Muscle of leg (tissue), 11 donors: ENCODE measurements around the gene PCNT. TPM values are rescaled to one million over a fixed set of nuclear protein-coding genes. Genes with fewer than 3 reads are reported as not detected.

Experiments
- DNase-seq: peaks from one replicate; pipeline ENCODE4 v3.0.0; 2013
- H3K27ac ChIP-seq: one replicate; pipeline ENCODE4 v1.5.1; 2013; ENCODE audit warnings: mild to moderate bottlenecking, low read length, control low read depth
- H3K27me3 ChIP-seq: one replicate; pipeline ENCODE4 v1.6.1; 2013; ENCODE audit warnings: low read length; ENCODE audit not compliant: control insufficient read depth, insufficient read depth
- H3K36me3 ChIP-seq: one replicate; pipeline ENCODE4 v1.6.1; 2013; ENCODE audit warnings: low read length; ENCODE audit not compliant: control insufficient read depth, insufficient read depth
- H3K4me1 ChIP-seq: one replicate; pipeline ENCODE4 v1.6.1; 2013; ENCODE audit warnings: low read length; ENCODE audit not compliant: control insufficient read depth, insufficient read depth
- H3K4me3 ChIP-seq: one replicate; pipeline ENCODE4 v1.5.1; 2013; ENCODE audit warnings: low read length, control low read depth
- H3K9me3 ChIP-seq: replicated peaks from 2 replicates; pipeline ENCODE4 v1.6.1; 2013; ENCODE audit warnings: low read depth, low read length; ENCODE audit not compliant: control insufficient read depth
- WGBS: methylation state at CpG from one replicate; pipeline ENCODE4 v1.1.5; 2013; ENCODE audit warnings: missing lambda C conversion rate; ENCODE audit not compliant: insufficient coverage; 5-methylcytosine and 5-hydroxymethylcytosine counted together
- polyA plus RNA-seq, 8 donors: library from polyadenylated mRNA; unstranded; fragments of 120-200 nt; gene quantifications; one replicate each; pipeline versions ENCODE4 v1.2.1 to v1.2.3, GENCODE V29; 2013; ENCODE audit warnings: inconsistent platforms in 1 of 8, low replicate concordance in 1 of 8; ENCODE audit not compliant: insufficient read length in 8 of 8, insufficient read depth in 1 of 8
- total RNA-seq: library from RNA; stranded (reverse); fragments of 120-200 nt; gene quantifications from one replicate; pipeline ENCODE4 v1.2.4, GENCODE V29; 2013

Gene PCNT
- total and polyA plus RNA-seq, 9 donors: 28.3 to 57.7 (median 47.3) TPM

DNA sequence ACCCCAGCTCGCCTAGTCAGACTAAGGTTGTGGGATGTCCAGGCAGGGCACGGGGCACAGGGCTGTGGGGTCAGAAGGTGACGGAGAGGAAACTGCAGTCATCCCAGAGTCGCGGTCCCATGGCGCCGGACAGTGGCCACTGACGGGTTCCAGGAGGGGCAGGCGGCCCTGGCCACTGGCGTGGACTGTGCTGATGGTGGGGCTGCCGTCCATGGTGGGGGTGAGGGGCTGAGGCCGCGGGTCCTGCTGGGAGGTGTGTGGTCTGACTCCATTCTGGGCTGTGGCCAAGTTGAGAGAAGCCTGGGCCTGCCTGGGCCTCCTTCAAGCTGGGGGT is 32.0 kb downstream of the PCNT start:
- no peak overlapping the region for H3K4me3 ChIP-seq
- no peaks in the 10 kb centered on the region for H3K9me3 ChIP-seq
- H3K36me3 ChIP-seq: peaks cover 74% of the 10 kb centered on the region
- no peak overlapping the region for H3K27ac ChIP-seq
- no peaks in the 10 kb centered on the region for H3K4me1 ChIP-seq
- 86% methylated on average over 12 of the region's 13 CpGs for WGBS
- H3K27me3 ChIP-seq: no peaks in the 10 kb centered on the region
- no peak for DNase-seq

DNA sequence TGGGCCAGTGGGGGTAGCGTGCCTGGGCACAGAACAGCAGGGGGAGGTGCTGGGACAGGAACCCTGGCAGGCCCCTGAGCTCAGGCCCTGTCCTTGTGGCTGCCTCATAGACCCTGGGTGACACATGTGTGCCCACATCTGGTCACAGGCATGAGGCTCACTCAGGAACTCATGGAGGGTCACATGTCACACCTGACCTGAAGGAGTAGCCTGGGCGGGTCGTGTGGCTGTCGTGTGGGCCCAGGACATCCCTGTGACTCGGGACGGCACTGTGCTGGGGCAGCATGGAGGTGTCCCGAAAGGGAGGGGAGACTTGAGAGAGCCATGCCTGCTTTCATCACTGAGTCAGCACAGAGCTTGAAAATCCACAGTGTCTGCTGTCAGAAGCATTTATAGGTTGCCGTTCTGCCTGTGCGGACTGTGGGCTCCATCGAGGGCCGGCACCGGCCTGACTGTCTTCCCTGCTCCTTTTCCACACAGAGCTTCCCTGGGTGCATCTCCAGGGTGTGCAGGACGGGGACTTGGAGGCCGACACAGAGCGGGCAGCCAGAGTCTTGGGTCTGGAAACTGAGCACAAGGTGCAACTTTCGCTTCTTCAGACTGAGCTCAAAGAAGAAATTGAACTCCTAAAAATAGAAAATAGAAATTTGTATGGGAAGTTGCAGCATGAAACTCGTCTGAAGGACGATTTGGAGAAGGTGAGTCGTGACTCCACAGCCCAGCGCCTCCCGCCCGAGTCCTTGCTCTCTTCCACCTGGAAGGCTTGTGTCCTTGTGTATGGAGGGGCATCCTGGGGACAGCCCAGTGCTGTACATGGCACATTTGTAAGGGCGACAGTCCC is 32.8 kb downstream of the PCNT start:
- WGBS: 87% methylated on average over 19 of the region's 23 CpGs
- DNase-seq: no peak
- no peak overlapping the region for H3K4me3 ChIP-seq
- peaks cover 74% of the 10 kb centered on the region for H3K36me3 ChIP-seq
- no peaks in the 10 kb centered on the region for H3K4me1 ChIP-seq
- no peaks in the 10 kb centered on the region for H3K27me3 ChIP-seq
- H3K9me3 ChIP-seq: no peaks in the 10 kb centered on the region
- H3K27ac ChIP-seq: no peak overlapping the region

DNA sequence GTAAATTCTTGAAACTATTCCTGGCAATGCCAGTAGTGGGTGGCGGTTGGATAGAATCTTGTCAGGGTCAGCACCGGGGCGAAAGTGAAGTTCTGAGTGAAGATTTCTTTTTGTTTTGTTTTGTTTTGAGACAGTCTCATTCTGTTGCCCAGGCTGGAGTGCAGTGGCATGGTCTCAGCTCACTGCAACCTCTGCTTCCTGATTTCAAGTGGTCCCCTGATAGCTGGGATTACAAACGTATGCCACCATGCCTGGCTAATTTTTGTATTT is 33.3 kb downstream of the PCNT start:
- no peaks in the 10 kb centered on the region for H3K9me3 ChIP-seq
- H3K4me1 ChIP-seq: no peaks in the 10 kb centered on the region
- H3K4me3 ChIP-seq: no peak overlapping the region
- H3K27me3 ChIP-seq: no peaks in the 10 kb centered on the region
- no peak overlapping the region for H3K27ac ChIP-seq
- DNase-seq: no peak
- 61% methylated on average over 4 of the region's 4 CpGs for WGBS
- peaks cover 74% of the 10 kb centered on the region for H3K36me3 ChIP-seq

DNA sequence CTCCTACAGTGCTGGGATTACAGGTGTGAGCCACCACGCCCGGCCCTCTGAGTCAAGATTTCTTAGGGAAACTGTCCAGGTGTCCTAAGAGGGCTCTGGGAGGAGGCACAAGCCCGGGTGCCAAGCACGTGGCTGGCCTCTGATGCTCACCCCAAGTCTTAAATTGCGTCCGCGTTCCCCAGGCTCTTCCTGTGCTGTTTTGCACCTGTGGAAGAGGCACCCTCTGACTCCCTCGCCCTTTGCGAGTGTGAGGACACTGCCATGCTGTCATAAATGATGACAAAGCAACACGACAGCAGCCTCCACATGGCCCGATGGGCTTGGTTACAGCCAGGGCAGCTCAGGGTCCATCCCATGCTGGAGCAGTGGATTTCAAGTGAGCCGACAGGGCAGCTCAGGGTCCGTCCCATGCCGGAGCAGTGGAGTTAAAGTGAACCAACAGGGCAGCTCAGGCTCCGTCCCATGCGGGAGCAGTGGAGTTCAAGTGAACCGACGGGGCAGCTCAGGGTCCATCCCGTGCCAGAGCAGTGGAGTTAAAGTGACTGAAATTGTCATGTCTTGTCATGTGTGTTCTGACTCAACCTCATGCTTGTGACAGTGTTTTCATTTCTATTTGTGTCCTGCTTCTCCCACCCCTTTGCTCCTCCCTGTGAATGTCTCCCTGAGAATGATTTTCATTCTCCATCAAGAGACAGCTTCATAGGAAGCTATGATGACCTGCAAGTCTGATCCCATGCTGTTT is 33.9 kb downstream of the PCNT start:
- Histone ChIP-seq H3K9me3 (no peaks in the 10 kb centered on the region), H3K36me3 (peaks cover 73% of the 10 kb centered on the region), H3K27ac (no peak overlapping the region), H3K27me3 (no peaks in the 10 kb centered on the region), H3K4me3 (no peak overlapping the region), H3K4me1 (no peaks in the 10 kb centered on the region)
- no peak for DNase-seq
- 92% methylated on average over 16 of the region's 19 CpGs for WGBS

DNA sequence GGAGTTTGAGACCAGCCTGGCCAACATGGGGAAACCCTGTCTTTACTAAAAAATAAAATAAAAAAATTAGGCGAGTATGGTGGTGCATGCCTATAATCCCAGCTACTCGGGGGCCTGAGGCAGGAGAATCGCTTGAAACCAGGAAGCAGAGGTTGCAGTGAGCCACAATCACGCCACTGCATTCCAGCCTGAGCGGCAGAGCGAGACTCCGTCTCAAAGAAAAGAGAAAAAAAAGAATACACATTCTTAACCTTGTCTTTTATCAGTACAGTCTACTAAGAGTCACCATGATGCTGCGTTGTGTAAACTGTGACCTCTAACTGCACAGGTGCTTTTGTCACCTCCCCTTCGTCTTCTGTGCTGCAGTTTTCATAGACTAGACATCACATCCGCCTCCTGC is 37.2 kb downstream of the PCNT start:
- Histone ChIP-seq H3K27me3 (no peaks in the 10 kb centered on the region), H3K9me3 (no peaks in the 10 kb centered on the region), H3K36me3 (peaks cover 73% of the 10 kb centered on the region), H3K4me1 (no peaks in the 10 kb centered on the region), H3K27ac (no peak overlapping the region), H3K4me3 (no peak overlapping the region)
- DNase-seq: no peak
- 71% methylated on average over 2 of the region's 10 CpGs for WGBS

DNA sequence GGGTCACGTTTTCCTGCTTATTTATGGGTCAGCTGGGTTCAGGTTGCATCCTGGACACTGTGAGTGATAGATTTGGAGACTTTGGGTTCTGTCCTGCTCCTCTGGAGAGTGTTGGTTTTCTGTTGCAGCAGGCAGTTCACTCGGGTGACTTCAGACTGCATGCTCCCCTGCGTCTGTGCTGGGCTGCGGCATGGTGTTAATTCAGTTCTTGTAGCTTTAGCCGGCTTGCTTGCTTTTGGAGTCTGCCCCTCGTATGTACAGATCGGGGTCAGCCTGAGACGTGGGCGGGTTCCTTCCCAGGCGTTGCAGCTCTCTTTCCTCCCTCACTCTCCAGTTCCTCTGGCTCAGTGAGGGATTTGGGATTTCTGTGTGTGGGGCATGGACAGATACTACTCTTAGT is 38.0 kb downstream of the PCNT start:
- WGBS: 74% methylated on average over 4 of the region's 10 CpGs
- H3K27ac ChIP-seq: no peak overlapping the region
- no peak overlapping the region for H3K4me3 ChIP-seq
- no peaks in the 10 kb centered on the region for H3K9me3 ChIP-seq
- peaks cover 73% of the 10 kb centered on the region for H3K36me3 ChIP-seq
- H3K27me3 ChIP-seq: no peaks in the 10 kb centered on the region
- no peaks in the 10 kb centered on the region for H3K4me1 ChIP-seq
- no peak for DNase-seq

DNA sequence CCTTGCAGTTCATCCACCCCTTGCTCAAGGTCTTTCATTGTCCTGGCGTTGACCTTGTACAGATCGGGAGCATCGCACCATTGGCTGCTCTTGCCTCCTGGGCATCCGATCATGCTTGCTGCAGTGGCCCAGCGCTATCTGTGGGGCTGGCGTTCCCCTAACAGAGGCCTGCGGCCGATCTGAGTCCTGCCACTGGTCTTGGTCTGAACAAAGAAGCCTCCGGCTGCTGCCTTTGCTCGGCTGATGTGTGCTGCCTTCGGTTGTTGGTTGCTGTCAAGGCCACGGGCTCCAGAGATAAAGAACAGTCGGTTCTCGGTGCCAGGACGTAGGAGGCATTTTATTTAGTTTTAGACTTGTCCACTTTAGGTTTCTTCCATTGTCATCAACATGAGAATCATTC is 39.0 kb downstream of the PCNT start:
- Histone ChIP-seq H3K27ac (no peak overlapping the region), H3K4me1 (no peaks in the 10 kb centered on the region), H3K9me3 (no peaks in the 10 kb centered on the region), H3K36me3 (peaks cover 71% of the 10 kb centered on the region), H3K27me3 (no peaks in the 10 kb centered on the region), H3K4me3 (no peak overlapping the region)
- WGBS: 92% methylated on average over 14 of the region's 15 CpGs
- DNase-seq: no peak

DNA sequence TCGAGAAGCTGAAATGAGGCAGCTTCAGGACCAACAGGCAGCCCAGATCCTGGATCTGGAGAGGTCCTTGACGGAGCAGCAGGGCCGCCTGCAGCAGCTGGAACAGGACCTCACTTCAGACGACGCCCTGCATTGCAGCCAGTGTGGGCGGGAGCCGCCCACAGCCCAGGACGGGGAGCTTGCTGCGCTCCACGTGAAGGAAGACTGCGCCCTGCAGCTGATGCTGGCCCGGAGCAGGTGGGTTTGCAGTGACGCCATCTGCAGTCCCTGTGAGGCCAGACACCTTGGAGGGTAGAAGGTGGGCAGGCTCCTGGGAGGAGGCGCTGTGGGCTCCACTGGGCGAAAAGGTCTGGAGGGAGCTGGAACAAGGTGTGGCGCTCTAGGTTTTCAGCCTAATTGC is 39.7 kb downstream of the PCNT start:
- no peaks in the 10 kb centered on the region for H3K4me1 ChIP-seq
- no peak for DNase-seq
- H3K9me3 ChIP-seq: no peaks in the 10 kb centered on the region
- H3K27ac ChIP-seq: no peak overlapping the region
- H3K27me3 ChIP-seq: no peaks in the 10 kb centered on the region
- no peak overlapping the region for H3K4me3 ChIP-seq
- WGBS: 84% methylated on average over 16 of the region's 16 CpGs
- peaks cover 71% of the 10 kb centered on the region for H3K36me3 ChIP-seq

DNA sequence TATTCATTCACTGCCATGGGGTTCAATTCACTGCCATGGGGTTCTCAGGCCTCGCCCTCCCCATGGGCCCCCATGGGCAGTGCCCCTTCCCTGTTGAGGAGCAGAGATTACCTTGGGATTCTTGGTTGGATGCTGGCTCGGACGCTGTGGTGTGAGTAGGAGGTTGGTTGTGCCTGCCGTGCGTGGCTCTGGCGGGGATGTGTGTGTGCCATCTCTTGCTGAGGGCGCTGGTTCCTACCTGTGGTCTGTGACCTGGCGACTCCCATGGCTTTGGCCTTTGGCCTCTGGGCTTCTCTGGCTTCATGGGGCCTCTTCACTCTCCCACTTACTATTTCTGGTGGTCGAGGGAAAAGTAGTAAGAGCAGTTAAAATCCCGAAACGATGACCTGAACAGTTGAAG is 42.1 kb downstream of the PCNT start:
- Histone ChIP-seq H3K4me1 (peaks cover 3% of the 10 kb centered on the region), H3K9me3 (no peaks in the 10 kb centered on the region), H3K4me3 (no peak overlapping the region), H3K27me3 (no peaks in the 10 kb centered on the region), H3K36me3 (peaks cover 76% of the 10 kb centered on the region), H3K27ac (no peak overlapping the region)
- no peak for DNase-seq
- WGBS: 100% methylated on average over 2 of the region's 11 CpGs

DNA sequence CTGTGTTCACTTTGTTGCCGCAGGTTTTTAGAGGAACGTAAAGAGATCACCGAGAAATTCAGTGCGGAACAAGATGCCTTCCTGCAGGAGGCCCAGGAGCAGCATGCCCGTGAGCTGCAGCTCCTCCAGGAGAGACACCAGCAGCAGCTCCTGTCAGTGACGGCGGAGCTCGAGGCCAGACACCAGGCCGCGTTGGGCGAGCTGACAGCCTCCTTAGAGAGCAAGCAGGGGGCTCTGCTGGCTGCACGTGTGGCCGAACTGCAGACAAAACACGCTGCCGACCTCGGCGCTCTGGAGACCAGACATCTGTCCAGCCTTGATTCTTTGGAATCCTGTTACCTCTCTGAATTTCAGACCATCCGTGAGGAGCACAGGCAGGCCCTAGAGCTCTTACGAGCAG is 42.6 kb downstream of the PCNT start:
- H3K9me3 ChIP-seq: no peaks in the 10 kb centered on the region
- no peak overlapping the region for H3K4me3 ChIP-seq
- H3K27ac ChIP-seq: no peak overlapping the region
- no peaks in the 10 kb centered on the region for H3K27me3 ChIP-seq
- 88% methylated on average over 19 of the region's 19 CpGs for WGBS
- peaks cover 3% of the 10 kb centered on the region for H3K4me1 ChIP-seq
- DNase-seq: no peak
- peaks cover 74% of the 10 kb centered on the region for H3K36me3 ChIP-seq
